OCI-M1 (cell line): ENCODE measurements around the gene PRKCI.
"Not testable (repeated sequence)": the region's sequence is repeated elsewhere in the genome, so short reads cannot be mapped to it uniquely, and the experiment has no call there.

Source experiments
- DNase-seq: peaks from one replicate; lab custom pipeline; 2025; lab: John Stamatoyannopoulos, UW

Gene PRKCI

GRCh38 chr3:170222647-170223541 is 670 bp downstream of the PRKCI start:
- DNase-seq = peak; percentile 48

GRCh38 chr3:170225166-170225565 is 2.9 kb downstream of the PRKCI start:
- no peak for DNase-seq

GRCh38 chr3:170226426-170226960 is 4.3 kb downstream of the PRKCI start:
- DNase-seq = no peak

GRCh38 chr3:170228093-170228766 is 6.0 kb downstream of the PRKCI start:
- DNase-seq = no peak

- DNase-seq = no peak
Observed at GRCh38 chr3:170232266-170232665, 10.0 kb downstream of the PRKCI start.

- DNase-seq = peak; percentile 72
Observed at GRCh38 chr3:170233530-170233929, 11.3 kb downstream of the PRKCI start.

- DNase-seq = no peak
Observed at GRCh38 chr3:170240142-170240541, 17.9 kb downstream of the PRKCI start.

- no peak for DNase-seq
Observed at GRCh38 chr3:170240671-170241070, 18.4 kb downstream of the PRKCI start.

- no peak for DNase-seq
Observed at GRCh38 chr3:170244576-170244975, 22.4 kb downstream of the PRKCI start.

GRCh38 chr3:170247875-170248274 is 25.7 kb downstream of the PRKCI start:
- DNase-seq = no peak

GRCh38 chr3:170256597-170256996 is 34.4 kb downstream of the PRKCI start:
- DNase-seq = no peak

- no peak for DNase-seq
Observed at GRCh38 chr3:170257145-170257544, 34.9 kb downstream of the PRKCI start.

GRCh38 chr3:170258105-170258487 is 35.9 kb downstream of the PRKCI start:
- DNase-seq = no peak

- DNase-seq = no peak
Observed at GRCh38 chr3:170259907-170260306, 37.7 kb downstream of the PRKCI start.

GRCh38 chr3:170267793-170268192 is 45.6 kb downstream of the PRKCI start:
- DNase-seq = no peak

- not testable (repeated sequence) for DNase-seq
Observed at GRCh38 chr3:170269673-170270254, 47.5 kb downstream of the PRKCI start.

- no peak for DNase-seq
Observed at GRCh38 chr3:170270282-170270881, 48.2 kb downstream of the PRKCI start.

- DNase-seq = no peak
Observed at GRCh38 chr3:170274641-170275040, 52.4 kb downstream of the PRKCI start.

GRCh38 chr3:170275832-170276231 is 53.6 kb downstream of the PRKCI start:
- no peak for DNase-seq

- DNase-seq = not testable (repeated sequence)
Observed at GRCh38 chr3:170277311-170277710, 55.1 kb downstream of the PRKCI start.

- peak; percentile 69 for DNase-seq
Observed at GRCh38 chr3:170277833-170278580, 55.8 kb downstream of the PRKCI start.
